Lung (tissue), 12 donors: ENCODE data around the gene PDGFD. TPM values are rescaled to one million over a fixed set of nuclear protein-coding genes. Genes with fewer than 3 reads are reported as not detected.
"Not testable (repeated sequence)": the region's sequence is repeated elsewhere in the genome, so short reads cannot be mapped to it uniquely, and the experiment has no call there.

ENCODE experiments used
- ATAC-seq: fragments of 200-7000 bp; cut with Tn5 transposase; one replicate; pipeline ENCODE4 v1.9.1; 2020; ENCODE audit warnings: moderate number of reproducible peaks; ENCODE audit not compliant: insufficient read depth, low FRiP score
- DNase-seq, 3 donors: peaks; one replicate each; pipeline ENCODE4 v3.0.0-alpha.2; 2013 to 2017
- H3K27ac ChIP-seq, 2 donors: one replicate each; pipeline ENCODE4 v1.5.1; 2013; ENCODE audit warnings: mild to moderate bottlenecking in 2 of 2, moderate library complexity in 2 of 2, control low read depth in 1 of 2, inconsistent platforms in 1 of 2, low read depth in 1 of 2, low read length in 1 of 2
- H3K27me3 ChIP-seq, 3 donors: one replicate each; pipeline ENCODE4 v1.5.1; 2013; ENCODE audit warnings: low read length in 2 of 3; ENCODE audit not compliant: control insufficient read depth in 3 of 3, insufficient read depth in 3 of 3
- H3K36me3 ChIP-seq, 4 donors: one replicate each; pipeline ENCODE4 v1.5.1; 2013; ENCODE audit warnings: low read length in 4 of 4, mild to moderate bottlenecking in 1 of 4, moderate library complexity in 1 of 4; ENCODE audit not compliant: control insufficient read depth in 4 of 4, insufficient read depth in 4 of 4
- H3K4me1 ChIP-seq, 5 donors: one replicate each; pipeline ENCODE4 v1.5.1; 2013; ENCODE audit warnings: low read length in 5 of 5, mild to moderate bottlenecking in 2 of 5, moderate library complexity in 1 of 5; ENCODE audit not compliant: control insufficient read depth in 5 of 5, insufficient read depth in 5 of 5
- H3K4me3 ChIP-seq: one replicate; pipeline ENCODE4 v1.5.1; 2013; ENCODE audit warnings: mild to moderate bottlenecking, control low read depth, moderate library complexity
- H3K9ac ChIP-seq, 2 donors: one replicate each; pipeline ENCODE4 v1.5.1; 2013; ENCODE audit warnings: low read length in 2 of 2, control low read depth in 1 of 2; ENCODE audit not compliant: insufficient read depth in 1 of 2
- H3K9me3 ChIP-seq, 4 donors: one replicate each; pipeline ENCODE4 v1.5.1; 2013; ENCODE audit warnings: low read length in 3 of 4, mild to moderate bottlenecking in 1 of 4, moderate library complexity in 1 of 4; ENCODE audit not compliant: control insufficient read depth in 4 of 4, insufficient read depth in 3 of 4
- CTCF ChIP-seq: IDR thresholded peaks from 2 replicates; pipeline ENCODE4 v1.5.1; 2012; ENCODE audit warnings: mild to moderate bottlenecking; ENCODE audit errors: control extremely low read depth, extremely low read depth
- WGBS, 2 donors: extraction: QIAGEN DNeasy Blood & Tissue Kit; methylation state at CpG; one replicate each; pipeline ENCODE4 v1.1.7; 2013; 5-methylcytosine and 5-hydroxymethylcytosine counted together
- polyA plus RNA-seq, 2 donors: library from polyadenylated mRNA; stranded (reverse); fragments of 200-250 nt; gene quantifications; one replicate each; pipeline ENCODE4 v1.2.1, GENCODE V29; 2013
- total RNA-seq, 2 donors: library from RNA; depleted of rRNA in 1 of 2; stranded (reverse); fragments of >200 nt in 1 of 2; gene quantifications; one replicate each; pipeline ENCODE4 v1.2.1, GENCODE V29; 2014 to 2021
- donor health status: control.
- donor health status: control.
- donor health status: Bipolar disorder and iron deficiency.
- donor health status: healthy.
- donor health status: DM: yes; HTN: yes; CAD: no.

PDGFD gene
- total and polyA plus RNA-seq, 4 donors = 0.71 to 10.6 (median 1.4) TPM

GRCh38 chr11:104053743-104054478 is 110.0 kb downstream of the PDGFD start:
- TF ChIP-seq CTCF = no peak

GRCh38 chr11:104051778-104052177 is 112.2 kb downstream of the PDGFD start:
- Histone ChIP-seq H3K27ac (no peak overlapping the region), H3K9me3 (no peaks in the 10 kb centered on the region), H3K9ac (no peak overlapping the region), H3K4me3 (no peak overlapping the region), H3K4me1 (peaks cover 0 to 4% (median 0%) of the 10 kb centered on the region in 5 donors), H3K36me3 (no peaks in the 10 kb centered on the region), H3K27me3 (no peaks in the 10 kb centered on the region)
- no peak for DNase-seq
- TF ChIP-seq CTCF = no peak
- ATAC-seq = no peak
- WGBS, 2 donors = 57 to 67% methylated on average over 4 of the region's 4 CpGs

More at GRCh38 chr11:104053743-104054478, 110.0 kb downstream of the PDGFD start:
- peaks cover 0 to 4% (median 0%) of the 10 kb centered on the region in 5 donors for H3K4me1 ChIP-seq
- ATAC-seq (no peak), DNase-seq (no peak)
- no peaks in the 10 kb centered on the region for H3K27me3 ChIP-seq
- 54 to 65% methylated on average over 5 of the region's 5 CpGs for WGBS, 2 donors
- no peak overlapping the region for H3K4me3 ChIP-seq
- no peaks in the 10 kb centered on the region for H3K9me3 ChIP-seq
- no peaks in the 10 kb centered on the region for H3K36me3 ChIP-seq
- no peak overlapping the region for H3K27ac ChIP-seq
- H3K9ac ChIP-seq = no peak overlapping the region

- Histone ChIP-seq H3K27ac (no peak overlapping the region), H3K4me3 (no peak overlapping the region), H3K27me3 (no peaks in the 10 kb centered on the region), H3K4me1 (peaks cover 0 to 4% (median 0%) of the 10 kb centered on the region in 5 donors), H3K9ac (no peak overlapping the region), H3K36me3 (no peaks in the 10 kb centered on the region), H3K9me3 (no peaks in the 10 kb centered on the region)
- DNase-seq (no peak), ATAC-seq (no peak)
- TF ChIP-seq CTCF = no peak
- WGBS, 2 donors = 38 to 67% methylated on average over 4 of the region's 4 CpGs
These were observed 114.8 kb downstream of the PDGFD start for GRCh38 chr11:104049116-104049515.

- H3K27me3 ChIP-seq, H3K36me3 ChIP-seq, H3K4me1 ChIP-seq, H3K27ac ChIP-seq, H3K4me3 ChIP-seq, H3K9me3 ChIP-seq, H3K9ac ChIP-seq, DNase-seq, ATAC-seq: not testable (repeated sequence)
- 83 to 87% methylated on average over 3 of the region's 3 CpGs for WGBS, 2 donors
These were observed 117.1 kb downstream of the PDGFD start for GRCh38 chr11:104046858-104047257.
